Cardiac fibroblast (primary cell): Measurements from ENCODE around the gene ACOT7.
"Not testable (repeated sequence)": the region's sequence is repeated elsewhere in the genome, so short reads cannot be mapped to it uniquely, and the experiment has no call there.

Source experiments
- DNase-seq, 2 donors: peaks; one replicate each; pipeline versions ENCODE4 v3.0.0 to v3.0.0-alpha.2; 2010; ENCODE audit warnings: low read depth in 2 of 2
- H3K4me3 ChIP-seq, 2 donors: replicated peaks in 1 of 2; 1 replicate in 1 of 2; 2 replicates in 1 of 2; pipeline ENCODE4 v1.5.1; 2011; ENCODE audit warnings: low read depth in 2 of 2, low read length in 2 of 2, mild to moderate bottlenecking in 2 of 2, moderate library complexity in 1 of 2
- TF ChIP-seq, protein P1 (sequence below): IDR thresholded peaks from one replicate; pipeline ENCODE4 v1.5.1; 2011; ENCODE audit warnings: low read depth, mild to moderate bottlenecking, low read length, inconsistent platforms

The ACOT7 gene

GRCh38 chr1:6393400-6394187 is at the start of gene ACOT7:
ACOT7 (minus strand) TSS chr1:6393767; CDS start chr1:6393399, 368 bp downstream.
- peak within 1 kb of the TSS; percentile 56 to 71 for H3K4me3 ChIP-seq
- TF ChIP-seq, protein P1, sequence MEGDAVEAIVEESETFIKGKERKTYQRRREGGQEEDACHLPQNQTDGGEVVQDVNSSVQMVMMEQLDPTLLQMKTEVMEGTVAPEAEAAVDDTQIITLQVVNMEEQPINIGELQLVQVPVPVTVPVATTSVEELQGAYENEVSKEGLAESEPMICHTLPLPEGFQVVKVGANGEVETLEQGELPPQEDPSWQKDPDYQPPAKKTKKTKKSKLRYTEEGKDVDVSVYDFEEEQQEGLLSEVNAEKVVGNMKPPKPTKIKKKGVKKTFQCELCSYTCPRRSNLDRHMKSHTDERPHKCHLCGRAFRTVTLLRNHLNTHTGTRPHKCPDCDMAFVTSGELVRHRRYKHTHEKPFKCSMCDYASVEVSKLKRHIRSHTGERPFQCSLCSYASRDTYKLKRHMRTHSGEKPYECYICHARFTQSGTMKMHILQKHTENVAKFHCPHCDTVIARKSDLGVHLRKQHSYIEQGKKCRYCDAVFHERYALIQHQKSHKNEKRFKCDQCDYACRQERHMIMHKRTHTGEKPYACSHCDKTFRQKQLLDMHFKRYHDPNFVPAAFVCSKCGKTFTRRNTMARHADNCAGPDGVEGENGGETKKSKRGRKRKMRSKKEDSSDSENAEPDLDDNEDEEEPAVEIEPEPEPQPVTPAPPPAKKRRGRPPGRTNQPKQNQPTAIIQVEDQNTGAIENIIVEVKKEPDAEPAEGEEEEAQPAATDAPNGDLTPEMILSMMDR: peak; percentile 32
- peak; percentile 85 to 90 for DNase-seq

DNA sequence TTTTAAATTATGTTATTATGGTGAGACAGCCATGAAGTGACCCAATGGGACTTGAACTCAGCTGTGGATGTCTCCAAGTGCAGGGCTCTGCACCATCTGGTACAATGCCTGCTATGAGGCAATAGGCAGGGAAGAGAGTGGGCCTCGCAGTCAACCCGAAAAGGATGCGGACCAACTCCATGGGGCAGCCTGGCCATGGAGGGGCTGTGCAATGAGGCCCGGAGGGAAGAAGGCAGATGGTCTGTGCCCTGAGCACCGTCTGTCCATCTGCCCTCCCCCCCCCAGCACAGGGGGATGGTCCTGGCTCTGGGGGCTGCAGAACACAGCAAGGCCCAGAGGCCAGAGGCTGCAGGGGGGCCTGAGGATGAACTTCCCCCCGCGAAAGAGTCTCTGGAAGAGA is 48.0 kb upstream of the ACOT7 start:
- TF ChIP-seq, protein P1: no peak
- H3K4me3 ChIP-seq: no peak overlapping the region
- DNase-seq: no peak

DNA sequence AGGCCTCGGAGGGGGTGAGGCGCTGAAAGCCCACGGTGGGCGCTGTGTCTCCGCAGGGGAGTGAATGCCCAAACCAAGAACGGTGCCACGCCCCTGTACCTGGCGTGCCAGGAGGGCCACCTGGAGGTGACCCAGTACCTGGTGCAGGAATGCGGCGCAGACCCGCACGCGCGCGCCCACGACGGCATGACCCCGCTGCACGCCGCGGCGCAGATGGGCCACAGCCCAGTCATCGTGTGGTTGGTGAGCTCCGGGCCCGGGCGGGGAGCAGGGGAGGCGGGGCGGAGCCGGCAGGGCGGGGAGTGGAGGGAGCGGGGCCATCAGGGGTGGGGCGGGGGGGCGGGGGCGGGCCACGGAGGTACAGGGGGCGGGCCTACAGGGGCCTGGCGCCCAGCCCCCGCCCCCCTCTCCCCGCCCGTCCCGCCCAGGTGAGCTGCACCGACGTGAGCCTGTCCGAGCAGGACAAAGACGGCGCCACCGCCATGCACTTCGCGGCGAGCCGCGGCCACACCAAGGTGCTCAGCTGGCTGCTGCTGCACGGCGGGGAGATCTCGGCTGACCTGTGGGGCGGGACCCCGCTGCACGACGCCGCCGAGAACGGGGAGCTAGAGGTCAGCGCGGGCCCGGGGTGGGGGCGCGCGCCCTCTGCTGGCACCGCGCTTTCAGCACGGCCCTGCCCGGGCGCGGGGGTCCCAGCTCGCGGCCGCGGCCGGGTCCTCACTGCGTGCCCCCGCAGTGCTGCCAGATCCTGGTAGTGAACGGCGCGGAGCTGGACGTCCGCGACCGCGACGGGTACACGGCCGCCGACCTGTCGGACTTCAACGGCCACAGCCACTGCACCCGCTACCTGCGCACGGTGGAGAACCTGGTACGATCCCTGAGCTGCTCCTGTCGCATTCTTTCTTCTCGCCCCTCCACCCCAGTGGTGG is 46.9 kb upstream of the ACOT7 start:
- peak in 1 of 2 donors; percentile 42 for DNase-seq
- no peak overlapping the region for H3K4me3 ChIP-seq
- TF ChIP-seq, protein P1: no peak

GRCh38 chr1:6438047-6438525 is 44.5 kb upstream of the ACOT7 start:
- H3K4me3 ChIP-seq: no peak overlapping the region
- TF ChIP-seq, protein P1: peak; percentile 93
- DNase-seq: peak; percentile 55 to 61

- not testable (repeated sequence) for H3K4me3 ChIP-seq, DNase-seq
Measured at GRCh38 chr1:6437012-6437700, 43.6 kb upstream of the ACOT7 start.

- DNase-seq, H3K4me3 ChIP-seq: not testable (repeated sequence)
Measured at GRCh38 chr1:6436277-6436676, 42.7 kb upstream of the ACOT7 start.

DNA sequence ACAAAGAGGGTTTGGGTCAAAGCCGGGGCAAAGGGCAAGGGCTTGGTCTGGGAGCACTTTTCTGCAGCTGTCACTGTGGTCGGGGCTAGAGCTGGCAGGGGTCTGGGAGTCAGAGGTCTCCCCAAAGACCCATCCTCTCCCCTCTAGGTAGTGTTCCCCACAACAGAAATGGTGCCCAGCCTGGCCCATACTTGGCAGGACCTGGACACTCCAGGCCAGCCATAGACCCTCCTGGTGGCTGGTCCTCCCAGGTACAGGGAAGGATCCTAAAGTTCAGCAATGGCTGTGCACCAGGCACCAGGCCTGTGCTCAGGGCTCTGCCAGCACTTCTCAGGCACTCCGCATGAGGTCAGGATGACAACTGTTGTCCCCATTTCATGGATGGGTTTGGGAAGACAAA is 42.0 kb upstream of the ACOT7 start:
- no peak overlapping the region for H3K4me3 ChIP-seq
- no peak for DNase-seq
- TF ChIP-seq, protein P1: no peak
